ENCODE results near the gene WDR73.

WDR73 gene

GRCh38 chr15:84609818-84610525 lies 44.1 kb downstream of the WDR73 start:
- DNase-seq, result no peak

- no peak for DNase-seq
These were observed 45.3 kb downstream of the WDR73 start for GRCh38 chr15:84608707-84609284.

- no peak for DNase-seq
These were observed 47.4 kb downstream of the WDR73 start for GRCh38 chr15:84606653-84607120.

GRCh38 chr15:84605554-84605882 lies 48.6 kb downstream of the WDR73 start:
- no peak for DNase-seq

- no peak for DNase-seq
These were observed 49.1 kb downstream of the WDR73 start for GRCh38 chr15:84604826-84605553.

GRCh38 chr15:84603630-84604379 lies 50.3 kb downstream of the WDR73 start:
- no peak for DNase-seq

GRCh38 chr15:84601555-84601838 lies 52.6 kb downstream of the WDR73 start:
- DNase-seq, result no peak

- DNase-seq, result peak; percentile 98
These were observed 53.2 kb downstream of the WDR73 start, which contains the start of gene ZSCAN2 for GRCh38 chr15:84600687-84601554. Gene ZSCAN2, plus strand, starts transcription at chr15:84601009. Its CDS starts 2,919 bp downstream, at chr15:84603928.

- DNase-seq, result peak; percentile 86
These were observed 53.8 kb downstream of the WDR73 start for GRCh38 chr15:84600331-84600686.

- DNase-seq, result no peak
These were observed 54.2 kb downstream of the WDR73 start for GRCh38 chr15:84599906-84600305.

- peak; percentile 79 for DNase-seq
These were observed 55.1 kb downstream of the WDR73 start for GRCh38 chr15:84598993-84599392.

GRCh38 chr15:84598250-84598649 lies 55.8 kb downstream of the WDR73 start:
- peak; percentile 19 for DNase-seq

GRCh38 chr15:84597296-84597695 lies 56.8 kb downstream of the WDR73 start:
- no peak for DNase-seq

- no peak for DNase-seq
These were observed 58.4 kb downstream of the WDR73 start for GRCh38 chr15:84595660-84596059.

GRCh38 chr15:84594617-84595290 lies 59.3 kb downstream of the WDR73 start:
- no peak for DNase-seq

- DNase-seq, result no peak
These were observed 62.3 kb downstream of the WDR73 start for GRCh38 chr15:84591815-84592214.

- no peak for DNase-seq
These were observed 63.7 kb downstream of the WDR73 start for GRCh38 chr15:84590406-84590805.

All from NCI-H82 (cell line).